Adrenal gland (tissue), 12 donors: ENCODE data around the gene GLDC. TPM values are rescaled to one million over a fixed set of nuclear protein-coding genes. Genes with fewer than 3 reads are reported as not detected.

Source experiments
- DNase-seq, 7 donors: peaks; one replicate each; pipeline ENCODE4 v3.0.0-alpha.2; 2019 to 2020
- H3K27ac ChIP-seq, 5 donors: fragments of 200-600 bp; sonication (generic) in 4 of 5; 1 replicate in 3 of 5; 2 replicates in 2 of 5; pipeline versions ENCODE4 v1.5.1 to v1.8.0; 2016 to 2020; ENCODE audit warnings: mild to moderate bottlenecking in 1 of 5
- H3K27me3 ChIP-seq: fragments of 200-600 bp; 2 replicates; pipeline ENCODE4 v1.8.0; 2021
- H3K36me3 ChIP-seq, 2 donors: fragments of 200-600 bp; replicated peaks in 1 of 2; 1 replicate in 1 of 2; 2 replicates in 1 of 2; pipeline versions ENCODE4 v1.5.1 to v1.8.0; 2018 to 2022
- H3K4me1 ChIP-seq, 2 donors: fragments of 200-600 bp; replicated peaks in 1 of 2; 1 replicate in 1 of 2; 2 replicates in 1 of 2; pipeline versions ENCODE4 v1.5.1 to v1.8.0; 2018 to 2021
- H3K4me3 ChIP-seq, 4 donors: fragments of 200-600 bp; sonication (generic) in 3 of 4; one replicate each; pipeline ENCODE4 v1.5.1; 2016 to 2018
- H3K9me3 ChIP-seq, 3 donors: fragments of 200-600 bp; sonication (generic) in 1 of 3; replicated peaks in 1 of 3; 1 replicate in 2 of 3; 2 replicates in 1 of 3; pipeline versions ENCODE4 v1.5.1 to v1.8.0; 2016 to 2021
- POLR2A ChIP-seq, 2 donors: fragments of 450-650 bp; IDR thresholded peaks; one replicate each; pipeline ENCODE4 v1.6.1; 2017; ENCODE audit warnings: antibody characterized with exemption in 2 of 2, mild to moderate bottlenecking in 2 of 2, moderate library complexity in 1 of 2
- WGBS, 4 donors: extraction: QIAGEN DNeasy Blood & Tissue Kit in 2 of 4; methylation state at CpG; one replicate each; pipeline versions ENCODE4 v1.1.5 to v1.1.7; 2013 to 2017; 5-methylcytosine and 5-hydroxymethylcytosine counted together
- intact Hi-C, 2 donors: fragments of 100-400 bp; cut with DNase I; formaldehyde crosslinking; loops; one replicate each; pipeline versions ENCODE4 v1.14.1 to v1.15.0; 2022 to 2023
- polyA plus RNA-seq, 3 donors: library from polyadenylated mRNA; stranded (reverse); fragments of 200-250 nt in 2 of 3; fragments of 350-450 nt in 1 of 3; fragmentation: Illumina TruSeq in 1 of 3; extraction: RNeasy Lipid Tissue Mini Kit (QIAGEN cat#74804) in 1 of 3; gene quantifications; one replicate each; pipeline ENCODE4 v1.2.3, GENCODE V29; 2013 to 2014
- small RNA-seq, 2 donors: library from RNA; depleted of rRNA; stranded (forward); fragments of <200 nt; gene quantifications; one replicate each; pipeline ENCODE3, GENCODE V24; 2016
- total RNA-seq, 9 donors: library from RNA; depleted of rRNA in 4 of 9; stranded (reverse); fragments of >200 nt in 4 of 9; fragments of 120-200 nt in 1 of 9; fragmentation: NEBNext Ultra II Directional in 1 of 9; extraction: Animal tissue kit (Norgen Biotek cat#: 25700) in 1 of 9; gene quantifications; one replicate each; pipeline versions ENCODE4 v1.1.0 to v1.2.4, GENCODE V29; 2013 to 2023
- TF ChIP-seq, protein P1 (sequence below), 6 experiments: fragments of 450-650 bp in 4 of 6; fragments of 200-600 bp in 2 of 6; sonication (generic) in 1 of 6; IDR thresholded peaks; 1 replicate in 5 of 6; 2 replicates in 1 of 6; pipeline versions ENCODE4 v1.5.1 to v1.8.0; 2016 to 2021; ENCODE audit warnings: antibody characterized with exemption in 6 of 6, mild to moderate bottlenecking in 2 of 6, moderate library complexity in 1 of 6
- donor health status: healthy with polysubstance abuse.
- donor health status: Bipolar disorder and iron deficiency.
- donor health status: DM: yes; HTN: yes; CAD: no.
- donor health status: DM: no; HTN: no; CAD: no.
- donor health status: DM: no; HTN: no; CAD: no.
- donor health status: DM: yes; HTN: yes; CAD: no.

Gene GLDC
- total and polyA plus RNA-seq, 12 donors, result 0.14 to 1.3 (median 0.36) TPM; not detected in 2

DNA sequence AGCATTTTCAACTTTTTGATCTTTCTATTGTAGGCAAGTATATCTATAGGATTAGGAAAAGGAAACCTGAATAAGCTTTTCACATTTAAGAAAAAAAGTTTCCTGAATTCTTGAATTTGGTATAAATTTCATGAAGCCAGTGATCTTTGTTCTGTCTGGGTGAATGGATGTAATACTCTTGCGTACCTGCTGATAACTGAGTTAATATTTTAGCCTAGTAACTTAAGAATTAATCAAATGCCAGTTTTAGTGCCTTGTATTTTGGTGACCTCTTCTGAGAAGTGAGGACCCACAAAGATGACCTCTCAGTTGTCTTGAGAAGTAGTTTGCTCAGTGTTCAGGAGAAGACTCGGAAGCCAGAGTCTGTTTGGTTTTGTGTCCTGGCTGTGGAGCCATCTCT, 154.7 kb downstream of the GLDC start:
- intact Hi-C loops, result loop anchor here in 1 of 2 donors (10.0 kb wide), 1 partner anchor 76 kb away; the partner anchor contains the start of gene UHRF2
- no peaks in the 10 kb centered on the region for H3K4me1 ChIP-seq
- H3K27me3 ChIP-seq, result no peaks in the 10 kb centered on the region
- peaks cover 0 to 12% of the 10 kb centered on the region in 2 donors for H3K36me3 ChIP-seq
- no peak overlapping the region for H3K27ac ChIP-seq
- no peaks in the 10 kb centered on the region for H3K9me3 ChIP-seq
- no peak for TF ChIP-seq POLR2A (IDR thresholded peaks at IDR 0.05)
- TF ChIP-seq, protein P1, sequence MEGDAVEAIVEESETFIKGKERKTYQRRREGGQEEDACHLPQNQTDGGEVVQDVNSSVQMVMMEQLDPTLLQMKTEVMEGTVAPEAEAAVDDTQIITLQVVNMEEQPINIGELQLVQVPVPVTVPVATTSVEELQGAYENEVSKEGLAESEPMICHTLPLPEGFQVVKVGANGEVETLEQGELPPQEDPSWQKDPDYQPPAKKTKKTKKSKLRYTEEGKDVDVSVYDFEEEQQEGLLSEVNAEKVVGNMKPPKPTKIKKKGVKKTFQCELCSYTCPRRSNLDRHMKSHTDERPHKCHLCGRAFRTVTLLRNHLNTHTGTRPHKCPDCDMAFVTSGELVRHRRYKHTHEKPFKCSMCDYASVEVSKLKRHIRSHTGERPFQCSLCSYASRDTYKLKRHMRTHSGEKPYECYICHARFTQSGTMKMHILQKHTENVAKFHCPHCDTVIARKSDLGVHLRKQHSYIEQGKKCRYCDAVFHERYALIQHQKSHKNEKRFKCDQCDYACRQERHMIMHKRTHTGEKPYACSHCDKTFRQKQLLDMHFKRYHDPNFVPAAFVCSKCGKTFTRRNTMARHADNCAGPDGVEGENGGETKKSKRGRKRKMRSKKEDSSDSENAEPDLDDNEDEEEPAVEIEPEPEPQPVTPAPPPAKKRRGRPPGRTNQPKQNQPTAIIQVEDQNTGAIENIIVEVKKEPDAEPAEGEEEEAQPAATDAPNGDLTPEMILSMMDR (IDR thresholded peaks at IDR 0.05), result no peak
- DNase-seq, result no peak
- H3K4me3 ChIP-seq, result no peak overlapping the region
- 97 to 100% (median 99%) methylated on average over 2 of the region's 2 CpGs for WGBS, 4 donors

DNA sequence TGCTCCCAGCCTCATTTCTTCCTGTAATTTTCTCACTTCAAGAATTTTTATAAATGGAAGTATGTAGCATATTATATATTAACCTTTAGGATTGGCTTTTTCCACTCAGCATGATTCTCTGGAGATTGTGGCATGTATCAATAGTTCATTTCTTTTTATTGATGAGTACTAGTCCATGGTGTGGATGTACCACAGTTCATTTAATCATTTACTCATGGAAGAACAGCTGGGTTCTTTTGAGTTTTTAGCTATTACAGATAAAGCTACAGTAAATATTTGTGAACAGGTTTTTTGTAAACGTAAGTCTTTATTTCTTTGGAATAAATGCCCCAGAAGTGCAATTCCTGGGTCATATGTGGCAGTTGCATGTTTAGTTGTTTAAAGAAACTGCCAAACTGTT, 156.4 kb downstream of the GLDC start:
- Histone ChIP-seq H3K4me1 (no peaks in the 10 kb centered on the region), H3K9me3 (no peaks in the 10 kb centered on the region), H3K27me3 (no peaks in the 10 kb centered on the region), H3K27ac (no peak overlapping the region), H3K36me3 (peaks cover 0 to 20% of the 10 kb centered on the region in 2 donors), H3K4me3 (no peak overlapping the region)
- no peak for DNase-seq
- intact Hi-C loops, result no loop called here
- 94 to 98% (median 96%) methylated on average over 1 of the region's 1 CpG for WGBS, 4 donors
- TF ChIP-seq, protein P1 (IDR thresholded peaks at IDR 0.05), result no peak
- no peak for TF ChIP-seq POLR2A (IDR thresholded peaks at IDR 0.05)

DNA sequence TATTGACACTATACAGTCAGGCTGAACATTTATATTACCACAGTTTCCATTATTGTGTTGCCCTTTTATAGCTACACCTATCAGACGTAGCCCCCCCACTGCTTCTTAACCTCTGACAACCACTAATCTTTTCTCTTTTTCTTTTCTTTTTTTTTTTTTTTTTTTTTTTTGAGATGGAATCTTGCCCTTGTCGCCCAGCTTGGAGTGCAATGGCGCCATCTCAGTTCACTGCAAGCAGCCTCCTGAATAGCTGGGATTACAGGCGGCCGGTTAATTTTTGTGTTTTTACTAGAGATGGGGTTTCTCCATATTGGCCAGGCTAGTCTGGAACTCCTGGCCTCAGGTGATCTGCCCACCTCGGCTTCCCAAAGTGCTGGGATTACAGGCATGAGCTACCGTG, 157.1 kb downstream of the GLDC start:
- H3K36me3 ChIP-seq, result peaks cover 0 to 25% of the 10 kb centered on the region in 2 donors
- intact Hi-C loops, result no loop called here
- H3K4me3 ChIP-seq, result no peak overlapping the region
- H3K4me1 ChIP-seq, result no peaks in the 10 kb centered on the region
- WGBS, 4 donors, result 93 to 97% (median 94%) methylated on average over 7 of the region's 7 CpGs
- no peaks in the 10 kb centered on the region for H3K27me3 ChIP-seq
- no peak overlapping the region for H3K27ac ChIP-seq
- DNase-seq, result no peak
- TF ChIP-seq, protein P1 (IDR thresholded peaks at IDR 0.05), result no peak
- TF ChIP-seq POLR2A (IDR thresholded peaks at IDR 0.05), result no peak
- H3K9me3 ChIP-seq, result no peaks in the 10 kb centered on the region

DNA sequence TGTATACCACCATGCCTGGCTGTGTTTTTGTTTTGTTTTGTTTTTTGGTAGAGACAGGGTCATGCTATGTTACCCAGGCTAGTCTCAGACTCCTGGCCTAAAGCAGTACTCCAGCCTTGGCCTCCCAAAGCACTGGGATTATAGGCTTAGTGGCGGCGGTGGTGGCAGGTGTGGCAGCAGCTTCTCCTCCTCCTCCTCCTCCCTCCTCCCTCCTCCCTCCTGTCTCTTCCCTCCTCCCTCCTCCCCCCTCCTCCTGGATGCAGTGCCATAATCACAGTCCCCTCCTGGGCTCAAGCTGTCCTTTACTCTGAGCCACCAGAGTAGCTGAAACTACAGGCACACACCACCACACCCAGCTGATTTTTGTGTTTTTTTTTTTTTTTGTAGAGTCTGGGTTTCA, 161.3 kb downstream of the GLDC start:
- H3K9me3 ChIP-seq, result no peaks in the 10 kb centered on the region
- H3K27ac ChIP-seq, result no peak overlapping the region
- no peak overlapping the region for H3K4me3 ChIP-seq
- no peaks in the 10 kb centered on the region for H3K4me1 ChIP-seq
- WGBS, 4 donors, result 93 to 100% (median 97%) methylated on average over 2 of the region's 2 CpGs
- no peak for DNase-seq
- no peaks in the 10 kb centered on the region for H3K27me3 ChIP-seq
- intact Hi-C loops, result no loop called here
- TF ChIP-seq POLR2A (IDR thresholded peaks at IDR 0.05), result no peak
- H3K36me3 ChIP-seq, result peaks cover 0 to 50% of the 10 kb centered on the region in 2 donors

Small RNA genes lying within 50 kb of the gene (small RNA-seq; reads per million reads assigned to genes)
- 0 reads per million in 2 donors for gene RN7SL123P
- 0 reads per million in 2 donors for gene RN7SL25P

Other genes starting within 250 kb of the GLDC start
- 10 to 100 TPM; 16.1 to 49.8 (median 32.4) TPM for gene UHRF2, start 232.5 kb downstream of the GLDC start, total RNA-seq
- gene UHRF2, start 232.5 kb downstream of the GLDC start, polyA plus RNA-seq, result 10 to 100 TPM; 22.5 to 27.1 (median 23.7) TPM
- gene KDM4C, start 112.2 kb upstream of the GLDC start, total RNA-seq, result 10 to 100 TPM; 14.9 to 33.4 (median 27.7) TPM
- 10 to 100 TPM in 2 of 3 donors, 1 to 10 TPM in 1; 7.9 to 19.6 (median 11.3) TPM for gene KDM4C, start 112.2 kb upstream of the GLDC start, polyA plus RNA-seq